Vagina (tissue), 2 donors: ENCODE results near the gene HAUS7.

Experiments
- POLR2A ChIP-seq, 2 donors: fragments of 450-650 bp; IDR thresholded peaks; one replicate each; pipeline ENCODE4 v1.6.1; 2017; ENCODE audit warnings: antibody characterized with exemption in 2 of 2, mild to moderate bottlenecking in 2 of 2, moderate library complexity in 2 of 2
- TF ChIP-seq, protein P1 (sequence below), 3 experiments: fragments of 450-650 bp in 2 of 3; fragments of 200-600 bp in 1 of 3; sonication (generic) in 1 of 3; IDR thresholded peaks; one replicate each; pipeline ENCODE4 v1.5.1; 2017 to 2019; ENCODE audit warnings: antibody characterized with exemption in 3 of 3, mild to moderate bottlenecking in 2 of 3, moderate library complexity in 2 of 3

DNA sequence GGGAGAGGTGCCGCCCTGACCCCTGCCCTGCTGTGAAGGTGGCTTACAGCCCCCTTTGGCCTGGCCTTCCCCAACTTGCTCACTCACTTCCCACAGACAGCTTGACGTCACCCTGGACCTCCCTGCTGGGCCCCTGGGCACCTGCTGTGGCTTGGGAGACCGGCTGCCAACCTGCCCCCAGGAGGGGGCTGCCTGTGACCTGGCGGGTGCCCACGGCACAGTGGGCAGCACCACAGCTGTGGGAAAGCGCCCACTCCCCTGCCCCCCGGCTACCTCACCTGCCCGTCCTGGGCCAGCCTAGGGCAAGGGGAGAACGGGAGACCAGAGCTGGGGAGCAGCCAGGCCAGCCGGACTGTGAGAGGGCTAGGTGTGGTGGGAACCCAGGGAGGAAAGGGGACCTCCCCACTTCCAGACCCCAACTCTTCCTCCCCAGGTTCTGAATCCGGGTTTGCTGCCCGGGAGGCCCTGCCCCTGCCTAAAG lies 61.5 kb downstream of the HAUS7 start:
- TF ChIP-seq, protein P1, sequence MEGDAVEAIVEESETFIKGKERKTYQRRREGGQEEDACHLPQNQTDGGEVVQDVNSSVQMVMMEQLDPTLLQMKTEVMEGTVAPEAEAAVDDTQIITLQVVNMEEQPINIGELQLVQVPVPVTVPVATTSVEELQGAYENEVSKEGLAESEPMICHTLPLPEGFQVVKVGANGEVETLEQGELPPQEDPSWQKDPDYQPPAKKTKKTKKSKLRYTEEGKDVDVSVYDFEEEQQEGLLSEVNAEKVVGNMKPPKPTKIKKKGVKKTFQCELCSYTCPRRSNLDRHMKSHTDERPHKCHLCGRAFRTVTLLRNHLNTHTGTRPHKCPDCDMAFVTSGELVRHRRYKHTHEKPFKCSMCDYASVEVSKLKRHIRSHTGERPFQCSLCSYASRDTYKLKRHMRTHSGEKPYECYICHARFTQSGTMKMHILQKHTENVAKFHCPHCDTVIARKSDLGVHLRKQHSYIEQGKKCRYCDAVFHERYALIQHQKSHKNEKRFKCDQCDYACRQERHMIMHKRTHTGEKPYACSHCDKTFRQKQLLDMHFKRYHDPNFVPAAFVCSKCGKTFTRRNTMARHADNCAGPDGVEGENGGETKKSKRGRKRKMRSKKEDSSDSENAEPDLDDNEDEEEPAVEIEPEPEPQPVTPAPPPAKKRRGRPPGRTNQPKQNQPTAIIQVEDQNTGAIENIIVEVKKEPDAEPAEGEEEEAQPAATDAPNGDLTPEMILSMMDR (IDR thresholded peaks at IDR 0.05) = no peak
- TF ChIP-seq POLR2A (IDR thresholded peaks at IDR 0.05) = no peak
